HG03439 (cell line): ENCODE measurements around the gene C2CD4D.

Experiments used
- ATAC-seq: cut with Tn5 transposase; IDR thresholded peaks from one replicate; pipeline ENCODE4 v1.9.1; 2021; ENCODE audit warnings: mild to moderate bottlenecking, moderate library complexity; ENCODE audit not compliant: unreplicated experiment

C2CD4D gene

GRCh38 chr1:151815716-151816327, 23.8 kb downstream of the C2CD4D start:
- no peak for ATAC-seq

GRCh38 chr1:151814971-151815545, 24.6 kb downstream of the C2CD4D start:
- ATAC-seq: no peak

GRCh38 chr1:151814426-151814825, 25.2 kb downstream of the C2CD4D start:
- no peak for ATAC-seq

GRCh38 chr1:151813271-151813977, 26.2 kb downstream of the C2CD4D start:
- ATAC-seq: no peak

GRCh38 chr1:151811181-151811580, 28.4 kb downstream of the C2CD4D start:
- no peak for ATAC-seq

GRCh38 chr1:151809985-151810556, 29.5 kb downstream of the C2CD4D start:
- no peak for ATAC-seq

- no peak for ATAC-seq
These were observed 30.2 kb downstream of the C2CD4D start for GRCh38 chr1:151809290-151809984.

- no peak for ATAC-seq
These were observed 31.9 kb downstream of the C2CD4D start for GRCh38 chr1:151807766-151808165.

- ATAC-seq: no peak
These were observed 32.5 kb downstream of the C2CD4D start for GRCh38 chr1:151807131-151807530.

- no peak for ATAC-seq
These were observed 33.5 kb downstream of the C2CD4D start for GRCh38 chr1:151806170-151806569.

- no peak for ATAC-seq
These were observed 34.4 kb downstream of the C2CD4D start, which contains the start of gene LINGO4 for GRCh38 chr1:151805066-151805820. Gene LINGO4, minus strand, starts transcription at chr1:151805419. Its CDS starts 2,715 bp downstream, at chr1:151802704.

GRCh38 chr1:151803915-151804314, 35.7 kb downstream of the C2CD4D start:
- no peak for ATAC-seq

GRCh38 chr1:151803164-151803563, 36.5 kb downstream of the C2CD4D start:
- no peak for ATAC-seq

- no peak for ATAC-seq
These were observed 37.2 kb downstream of the C2CD4D start for GRCh38 chr1:151802372-151802771.

GRCh38 chr1:151801846-151802245, 37.8 kb downstream of the C2CD4D start:
- ATAC-seq: no peak

GRCh38 chr1:151801310-151801820, 38.3 kb downstream of the C2CD4D start:
- ATAC-seq: no peak

GRCh38 chr1:151800830-151801229, 38.8 kb downstream of the C2CD4D start:
- ATAC-seq: no peak

GRCh38 chr1:151799179-151800022, 40.2 kb downstream of the C2CD4D start:
- no peak for ATAC-seq

- no peak for ATAC-seq
These were observed 41.0 kb downstream of the C2CD4D start for GRCh38 chr1:151798571-151798970.
